ENCODE data around the gene PEX13.

DNA sequence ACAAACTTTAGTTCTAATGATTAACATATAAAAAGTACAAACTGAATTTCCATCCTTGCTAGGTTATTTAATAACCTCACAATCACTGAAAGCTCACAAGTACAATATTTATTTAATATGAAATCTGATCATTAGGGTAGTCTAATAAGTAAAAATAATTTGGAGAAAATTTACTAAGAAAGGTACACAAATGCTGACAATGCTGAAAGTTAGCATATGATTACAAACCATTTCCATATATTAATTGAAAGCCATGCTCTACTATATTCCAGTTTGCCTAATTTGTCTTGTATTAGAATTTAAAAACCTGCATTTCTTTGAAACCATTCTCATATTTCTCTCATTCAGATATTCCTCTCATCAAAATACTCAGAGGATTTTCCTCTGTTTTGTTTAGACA, 8.2 kb upstream of the PEX13 start:
- TF ChIP-seq, protein P1, sequence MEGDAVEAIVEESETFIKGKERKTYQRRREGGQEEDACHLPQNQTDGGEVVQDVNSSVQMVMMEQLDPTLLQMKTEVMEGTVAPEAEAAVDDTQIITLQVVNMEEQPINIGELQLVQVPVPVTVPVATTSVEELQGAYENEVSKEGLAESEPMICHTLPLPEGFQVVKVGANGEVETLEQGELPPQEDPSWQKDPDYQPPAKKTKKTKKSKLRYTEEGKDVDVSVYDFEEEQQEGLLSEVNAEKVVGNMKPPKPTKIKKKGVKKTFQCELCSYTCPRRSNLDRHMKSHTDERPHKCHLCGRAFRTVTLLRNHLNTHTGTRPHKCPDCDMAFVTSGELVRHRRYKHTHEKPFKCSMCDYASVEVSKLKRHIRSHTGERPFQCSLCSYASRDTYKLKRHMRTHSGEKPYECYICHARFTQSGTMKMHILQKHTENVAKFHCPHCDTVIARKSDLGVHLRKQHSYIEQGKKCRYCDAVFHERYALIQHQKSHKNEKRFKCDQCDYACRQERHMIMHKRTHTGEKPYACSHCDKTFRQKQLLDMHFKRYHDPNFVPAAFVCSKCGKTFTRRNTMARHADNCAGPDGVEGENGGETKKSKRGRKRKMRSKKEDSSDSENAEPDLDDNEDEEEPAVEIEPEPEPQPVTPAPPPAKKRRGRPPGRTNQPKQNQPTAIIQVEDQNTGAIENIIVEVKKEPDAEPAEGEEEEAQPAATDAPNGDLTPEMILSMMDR (IDR thresholded peaks at IDR 0.05) = no peak
- TF ChIP-seq POLR2A (IDR thresholded peaks at IDR 0.05) = no peak
